Measurements from ENCODE around the gene WDR27.

GRCh38 chr6:169559592-169559991, 142.2 kb downstream of the WDR27 start:
- TF ChIP-seq GLI4 (tag by site-specific recombination; IDR thresholded peaks at IDR 0.05) (no peak), CTCF (tag by site-specific recombination; IDR thresholded peaks at IDR 0.05) (no peak), ZNF785 (tag by site-specific recombination; IDR thresholded peaks at IDR 0.05) (no peak), ZNF660 (tag by site-specific recombination; IDR thresholded peaks at IDR 0.05) (no peak), ZNF133 (tag by site-specific recombination; IDR thresholded peaks at IDR 0.05) (no peak), HOXA7 (CRISPR knock-in tag; IDR thresholded peaks at IDR 0.05; ENCODE audit: borderline replicate concordance) (no peak), ZNF2 (tag by site-specific recombination; IDR thresholded peaks at IDR 0.05) (no peak), ATF2 (tag by site-specific recombination; IDR thresholded peaks at IDR 0.05; ENCODE audit: low read depth) (no peak), ZEB2 (tag by site-specific recombination; IDR thresholded peaks at IDR 0.05) (no peak), GLIS2 (tag by site-specific recombination; IDR thresholded peaks at IDR 0.05) (no peak), ZNF157 (tag by site-specific recombination; IDR thresholded peaks at IDR 0.05) (no peak)

Data from HEK293 (cell line).